ENCODE measurements around the gene KDM2A.

KDM2A gene

GRCh38 chr11:67307545-67308001 is 188.5 kb downstream of the KDM2A start:
- H3K27me3 ChIP-seq (ENCODE audit: insufficient read depth, poor library complexity, severe bottlenecking) = no peaks in the 10 kb centered on the region
- DNase-seq (ENCODE audit: low read depth in 1 of 2, low spot score in 1 of 2) = no peak
- no peak overlapping the region for H3K27ac ChIP-seq (replicated peaks)
- TF ChIP-seq GABPA (IDR thresholded peaks at IDR 0.05; ENCODE audit: low read depth) = no peak
- no peak for TF ChIP-seq CTCF (IDR thresholded peaks at IDR 0.05; ENCODE audit: insufficient read depth, low read length)
- no peak for TF ChIP-seq POLR2AphosphoS5 (IDR thresholded peaks at IDR 0.05; ENCODE audit: low read depth)
- TF ChIP-seq REST (IDR thresholded peaks at IDR 0.05; ENCODE audit: insufficient replicate concordance, low read depth) = no peak
- TF ChIP-seq SPI1 (IDR thresholded peaks at IDR 0.05; ENCODE audit: borderline replicate concordance, low read depth) = no peak
- H3K4me3 ChIP-seq (replicated peaks; ENCODE audit: insufficient read depth, low read length) = no peak overlapping the region

All from HL-60 (cell line).